HG02943 (cell line): ENCODE results near the gene PNPLA2.

Experiments used
- ATAC-seq: cut with Tn5 transposase; IDR thresholded peaks from one replicate; pipeline ENCODE4 v1.9.1; 2021; ENCODE audit warnings: mild to moderate bottlenecking, low read depth, moderate library complexity; ENCODE audit not compliant: unreplicated experiment

PNPLA2 gene

DNA sequence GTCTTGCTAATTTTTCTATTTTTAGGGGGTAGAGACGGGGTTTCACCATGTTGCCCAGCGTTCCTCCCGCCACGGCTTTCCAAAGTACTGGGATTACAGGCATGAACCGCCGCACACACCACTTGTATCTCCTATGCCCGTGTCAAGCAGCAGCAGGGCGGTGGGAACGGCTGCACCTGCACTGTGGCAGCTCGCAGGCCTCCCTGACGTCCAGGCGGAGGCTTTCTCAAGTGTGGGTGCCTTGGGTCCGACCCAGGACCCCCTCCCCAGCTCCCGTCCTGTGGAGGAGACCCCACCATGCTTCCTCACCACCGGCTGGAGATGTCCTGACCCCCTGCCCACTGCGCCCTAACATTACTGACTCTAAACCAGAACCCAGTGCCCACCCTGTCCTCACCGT is 49.7 kb downstream of the PNPLA2 start:
- ATAC-seq = no peak

DNA sequence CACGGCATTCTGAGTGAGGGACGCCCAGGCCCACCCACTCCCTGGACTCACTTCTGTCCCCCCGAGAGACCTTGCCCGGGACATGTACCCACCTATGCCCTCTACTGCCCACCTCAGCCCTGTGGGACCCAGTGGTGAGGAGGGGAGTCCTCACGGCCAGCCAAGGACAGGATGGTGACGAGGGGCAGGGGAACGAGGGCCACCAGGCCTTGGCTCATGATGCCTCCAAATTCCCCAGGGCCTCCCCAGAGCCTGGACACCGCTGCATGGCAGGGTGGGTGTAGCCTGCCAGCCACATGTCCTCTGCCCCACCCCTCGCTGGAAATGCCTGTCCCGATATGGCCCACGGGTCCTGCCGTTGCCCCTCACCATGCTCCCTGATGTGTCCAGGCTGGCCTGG is 50.1 kb downstream of the PNPLA2 start:
- ATAC-seq = no peak

DNA sequence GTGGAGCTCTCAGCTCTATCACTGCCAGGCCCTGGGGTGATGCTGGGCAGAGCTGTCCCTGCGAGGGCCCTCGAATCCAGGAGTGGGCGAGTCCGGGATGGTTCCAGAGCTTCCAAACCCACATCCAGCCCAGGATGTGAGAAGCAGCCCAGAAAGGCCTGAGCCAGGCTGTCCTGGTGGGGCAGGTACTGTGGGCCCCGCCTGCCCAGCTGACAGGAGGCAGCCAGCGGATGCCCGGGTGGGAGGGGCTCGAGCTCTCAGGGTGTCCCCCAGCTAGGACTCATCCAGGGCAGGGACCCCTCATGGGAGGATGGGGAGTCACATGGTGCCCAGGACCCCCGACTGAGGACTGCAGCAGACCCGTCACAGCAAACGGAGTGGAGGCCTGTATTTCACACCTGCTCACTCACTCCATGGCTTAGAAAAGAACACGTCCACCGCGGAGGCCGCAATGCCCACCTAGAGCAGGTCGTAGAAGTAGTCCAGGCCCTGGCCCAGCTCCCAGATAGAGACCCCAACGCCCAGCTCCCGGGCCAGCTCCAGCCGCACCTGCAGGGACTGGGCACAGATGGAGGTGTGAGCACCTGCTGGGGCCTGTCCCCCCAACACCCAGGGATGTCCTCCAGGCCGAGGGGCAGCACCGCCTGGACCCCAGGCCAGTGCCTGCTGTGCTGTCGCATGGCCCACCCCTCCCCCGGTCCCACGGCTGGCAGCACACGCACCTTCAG is 50.8 kb downstream of the PNPLA2 start:
- ATAC-seq = no peak

DNA sequence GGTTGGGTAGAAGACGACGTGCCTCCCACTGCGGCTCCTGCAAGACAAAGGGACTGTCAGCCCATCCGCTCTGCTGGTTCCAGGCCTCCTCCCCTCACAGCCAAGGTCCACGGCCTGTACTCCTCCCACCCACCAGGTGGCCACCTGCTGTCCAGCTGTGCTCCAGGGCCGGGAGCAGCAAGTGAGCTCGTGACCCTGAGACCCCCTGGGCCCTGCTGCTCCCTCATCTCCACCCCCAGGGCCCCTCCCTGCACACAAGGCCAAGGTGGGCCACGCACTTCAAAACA is 51.4 kb downstream of the PNPLA2 start:
- no peak for ATAC-seq

DNA sequence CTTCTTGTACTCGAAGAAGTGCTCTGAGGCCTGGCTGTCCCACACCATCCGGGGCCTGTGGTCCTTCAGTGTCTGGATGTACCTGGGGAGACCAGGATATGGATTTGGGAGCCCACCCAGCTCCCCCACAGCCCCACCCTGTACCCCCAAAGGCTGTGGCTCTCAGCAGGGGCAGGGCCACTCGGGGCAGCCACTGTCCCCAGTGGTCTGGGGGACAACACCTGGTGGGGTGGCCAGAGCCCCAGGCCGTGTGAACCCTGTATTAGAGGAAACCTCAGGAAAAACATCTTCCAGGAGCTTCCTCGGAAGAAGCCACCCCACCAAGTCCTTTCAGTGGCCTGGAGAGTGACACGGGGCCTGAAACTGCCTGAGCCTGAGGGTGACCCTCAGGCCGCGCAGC is 51.7 kb downstream of the PNPLA2 start:
- no peak for ATAC-seq

DNA sequence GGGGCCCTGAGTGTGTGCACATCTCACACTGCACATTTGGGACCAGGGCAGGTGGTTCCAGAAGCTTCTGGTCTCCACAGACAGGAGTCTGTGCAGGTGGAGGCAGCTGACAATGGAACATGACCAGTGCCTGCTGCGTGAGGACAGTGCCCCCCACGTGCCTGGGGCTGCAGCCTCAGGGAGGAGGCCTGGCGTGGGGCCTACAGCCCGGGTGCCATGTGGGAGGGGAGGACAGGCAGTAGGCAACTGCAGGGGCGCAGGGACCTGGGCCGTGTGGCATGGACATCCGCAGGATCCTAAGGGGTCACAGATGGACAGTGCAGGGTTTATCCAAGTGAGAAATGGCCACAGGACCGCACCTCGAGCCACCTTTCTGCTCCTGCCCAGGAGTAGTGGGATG is 52.8 kb downstream of the PNPLA2 start:
- ATAC-seq = no peak

DNA sequence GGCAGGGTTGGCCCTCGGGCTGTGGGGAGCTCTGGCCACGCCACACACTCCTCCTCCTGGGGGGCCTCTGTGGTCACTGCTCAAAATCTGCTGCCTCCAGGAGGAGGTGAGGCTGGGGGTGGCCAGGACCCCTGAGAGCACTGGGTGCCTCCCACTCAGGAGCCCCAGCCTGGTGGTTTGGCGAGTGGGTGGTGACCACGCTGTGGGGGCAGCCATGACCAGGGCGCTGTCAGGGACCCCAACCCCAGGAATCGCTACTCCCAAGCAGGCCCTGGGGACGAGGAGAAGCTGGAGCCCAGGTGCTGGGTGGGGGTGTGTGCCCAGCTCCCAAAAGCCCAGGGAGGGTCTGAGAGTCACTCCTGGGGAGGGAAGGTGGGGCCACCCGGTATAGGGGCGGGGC is 54.1 kb downstream of the PNPLA2 start:
- ATAC-seq = no peak

DNA sequence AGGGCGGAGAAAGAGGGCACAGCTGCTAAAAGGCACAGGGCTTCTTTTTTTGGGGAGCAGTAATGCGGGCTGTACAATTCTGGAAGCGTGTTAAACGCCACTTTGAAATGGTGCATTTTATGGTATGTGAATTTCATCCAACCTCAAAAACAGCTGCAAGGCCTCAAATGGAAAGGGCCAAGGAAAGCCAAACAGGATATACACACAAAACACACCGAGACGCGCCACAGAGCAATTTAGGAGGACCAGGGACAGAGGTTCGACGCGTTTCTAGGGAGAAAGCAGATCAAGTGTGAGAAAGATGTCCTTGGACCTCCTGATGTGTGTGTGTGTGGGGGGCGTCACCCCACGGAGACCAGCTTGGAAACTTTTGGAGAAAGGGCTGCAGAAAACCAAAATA is 55.0 kb downstream of the PNPLA2 start:
- no peak for ATAC-seq
